ENCODE measurements around the gene KRTAP1-4.
"Not testable (repeated sequence)": the region's sequence is repeated elsewhere in the genome, so short reads cannot be mapped to it uniquely, and the experiment has no call there.

Gene KRTAP1-4

GRCh38 chr17:41063449-41063848 is 33.5 kb upstream of the KRTAP1-4 start:
- no peak overlapping the region for H3K27ac ChIP-seq (ENCODE audit: low read depth in 2 of 2, low read length in 2 of 2)
- no peak overlapping the region for H3K9ac ChIP-seq (ENCODE audit: low read depth in 1 of 2, low read length in 2 of 2)
- H3K27me3 ChIP-seq (ENCODE audit: control insufficient read depth in 2 of 2, insufficient read depth in 2 of 2, low read length in 2 of 2): peaks cover 4 to 5% of the 10 kb centered on the region in 2 donors

GRCh38 chr17:41061964-41062363 is 32.0 kb upstream of the KRTAP1-4 start:
- Histone ChIP-seq H3K27ac (ENCODE audit: low read depth in 2 of 2, low read length in 2 of 2) (no peak overlapping the region), H3K9me3 (ENCODE audit: control insufficient read depth in 2 of 2, low read length in 2 of 2) (peaks cover 0 to 3% of the 10 kb centered on the region in 2 donors), H3K4me1 (ENCODE audit: control insufficient read depth in 2 of 2, insufficient read depth in 2 of 2, low read length in 2 of 2) (no peaks in the 10 kb centered on the region), H3K4me3 (ENCODE audit: low read length in 2 of 2) (no peak overlapping the region), H3K36me3 (ENCODE audit: control insufficient read depth in 2 of 2, insufficient read depth in 2 of 2, low read length in 2 of 2) (no peaks in the 10 kb centered on the region), H3K27me3 (ENCODE audit: control insufficient read depth in 2 of 2, insufficient read depth in 2 of 2, low read length in 2 of 2) (peaks cover 4 to 7% of the 10 kb centered on the region in 2 donors), H3K9ac (ENCODE audit: low read depth in 1 of 2, low read length in 2 of 2) (no peak overlapping the region)

More at GRCh38 chr17:41063449-41063848, 33.5 kb upstream of the KRTAP1-4 start:
- H3K4me3 ChIP-seq (ENCODE audit: low read length in 2 of 2): no peak overlapping the region
- H3K9me3 ChIP-seq (ENCODE audit: control insufficient read depth in 2 of 2, low read length in 2 of 2): no peaks in the 10 kb centered on the region
- H3K36me3 ChIP-seq (ENCODE audit: control insufficient read depth in 2 of 2, insufficient read depth in 2 of 2, low read length in 2 of 2): no peaks in the 10 kb centered on the region
- no peaks in the 10 kb centered on the region for H3K4me1 ChIP-seq (ENCODE audit: control insufficient read depth in 2 of 2, insufficient read depth in 2 of 2, low read length in 2 of 2)

- peaks cover 4 to 7% of the 10 kb centered on the region in 2 donors for H3K27me3 ChIP-seq (ENCODE audit: control insufficient read depth in 2 of 2, insufficient read depth in 2 of 2, low read length in 2 of 2)
- H3K4me1 ChIP-seq (ENCODE audit: control insufficient read depth in 2 of 2, insufficient read depth in 2 of 2, low read length in 2 of 2): no peaks in the 10 kb centered on the region
- no peak within 1 kb of the TSS for H3K9ac ChIP-seq (ENCODE audit: low read depth in 1 of 2, low read length in 2 of 2)
- peaks cover 0 to 3% of the 10 kb centered on the region in 2 donors for H3K9me3 ChIP-seq (ENCODE audit: control insufficient read depth in 2 of 2, low read length in 2 of 2)
- no peak within 1 kb of the TSS for H3K4me3 ChIP-seq (ENCODE audit: low read length in 2 of 2)
- no peaks in the 10 kb centered on the region for H3K36me3 ChIP-seq (ENCODE audit: control insufficient read depth in 2 of 2, insufficient read depth in 2 of 2, low read length in 2 of 2)
- no peak within 1 kb of the TSS for H3K27ac ChIP-seq (ENCODE audit: low read depth in 2 of 2, low read length in 2 of 2)
Observed at GRCh38 chr17:41060052-41060604, 30.1 kb upstream of the KRTAP1-4 start, which contains the start of gene KRTAP2-3. Gene KRTAP2-3 (minus strand): TSS chr17:41060114. CDS start chr17:41060050, 64 bp downstream.

- H3K27ac ChIP-seq (ENCODE audit: low read depth in 2 of 2, low read length in 2 of 2); H3K4me3 ChIP-seq (ENCODE audit: low read length in 2 of 2): not testable (repeated sequence)
Observed at GRCh38 chr17:41059276-41060051, 29.5 kb upstream of the KRTAP1-4 start.

GRCh38 chr17:41058741-41059140 is 28.7 kb upstream of the KRTAP1-4 start:
- no peak overlapping the region for H3K4me3 ChIP-seq (ENCODE audit: low read length in 2 of 2)
- no peak overlapping the region for H3K27ac ChIP-seq (ENCODE audit: low read depth in 2 of 2, low read length in 2 of 2)
- peaks cover 0 to 3% of the 10 kb centered on the region in 2 donors for H3K9me3 ChIP-seq (ENCODE audit: control insufficient read depth in 2 of 2, low read length in 2 of 2)
- no peaks in the 10 kb centered on the region for H3K36me3 ChIP-seq (ENCODE audit: control insufficient read depth in 2 of 2, insufficient read depth in 2 of 2, low read length in 2 of 2)
- no peak overlapping the region for H3K9ac ChIP-seq (ENCODE audit: low read depth in 1 of 2, low read length in 2 of 2)
- H3K27me3 ChIP-seq (ENCODE audit: control insufficient read depth in 2 of 2, insufficient read depth in 2 of 2, low read length in 2 of 2): peaks cover 6 to 7% of the 10 kb centered on the region in 2 donors
- no peaks in the 10 kb centered on the region for H3K4me1 ChIP-seq (ENCODE audit: control insufficient read depth in 2 of 2, insufficient read depth in 2 of 2, low read length in 2 of 2)

More at GRCh38 chr17:41059276-41060051, 29.5 kb upstream of the KRTAP1-4 start:
- not testable (repeated sequence) for H3K9ac ChIP-seq (ENCODE audit: low read depth in 1 of 2, low read length in 2 of 2); H3K36me3 ChIP-seq (ENCODE audit: control insufficient read depth in 2 of 2, insufficient read depth in 2 of 2, low read length in 2 of 2); H3K27me3 ChIP-seq (ENCODE audit: control insufficient read depth in 2 of 2, insufficient read depth in 2 of 2, low read length in 2 of 2); H3K9me3 ChIP-seq (ENCODE audit: control insufficient read depth in 2 of 2, low read length in 2 of 2); H3K4me1 ChIP-seq (ENCODE audit: control insufficient read depth in 2 of 2, insufficient read depth in 2 of 2, low read length in 2 of 2)

- Histone ChIP-seq H3K4me1 (ENCODE audit: control insufficient read depth in 2 of 2, insufficient read depth in 2 of 2, low read length in 2 of 2) (no peaks in the 10 kb centered on the region), H3K9ac (ENCODE audit: low read depth in 1 of 2, low read length in 2 of 2) (no peak overlapping the region), H3K36me3 (ENCODE audit: control insufficient read depth in 2 of 2, insufficient read depth in 2 of 2, low read length in 2 of 2) (no peaks in the 10 kb centered on the region), H3K9me3 (ENCODE audit: control insufficient read depth in 2 of 2, low read length in 2 of 2) (peaks cover 0 to 3% of the 10 kb centered on the region in 2 donors), H3K27me3 (ENCODE audit: control insufficient read depth in 2 of 2, insufficient read depth in 2 of 2, low read length in 2 of 2) (peaks cover 6 to 7% of the 10 kb centered on the region in 2 donors), H3K4me3 (ENCODE audit: low read length in 2 of 2) (no peak overlapping the region), H3K27ac (ENCODE audit: low read depth in 2 of 2, low read length in 2 of 2) (no peak overlapping the region)
Observed at GRCh38 chr17:41057547-41057946, 27.6 kb upstream of the KRTAP1-4 start.

- not testable (repeated sequence) for H3K4me1 ChIP-seq (ENCODE audit: control insufficient read depth in 2 of 2, insufficient read depth in 2 of 2, low read length in 2 of 2); H3K27me3 ChIP-seq (ENCODE audit: control insufficient read depth in 2 of 2, insufficient read depth in 2 of 2, low read length in 2 of 2); H3K27ac ChIP-seq (ENCODE audit: low read depth in 2 of 2, low read length in 2 of 2); H3K36me3 ChIP-seq (ENCODE audit: control insufficient read depth in 2 of 2, insufficient read depth in 2 of 2, low read length in 2 of 2); H3K9ac ChIP-seq (ENCODE audit: low read depth in 1 of 2, low read length in 2 of 2); H3K9me3 ChIP-seq (ENCODE audit: control insufficient read depth in 2 of 2, low read length in 2 of 2); H3K4me3 ChIP-seq (ENCODE audit: low read length in 2 of 2)
Observed at GRCh38 chr17:41055130-41055529, 25.1 kb upstream of the KRTAP1-4 start, which contains the start of gene KRTAP2-2. Gene KRTAP2-2 (minus strand): TSS chr17:41055230. CDS start chr17:41055211, 19 bp downstream.

GRCh38 chr17:41054556-41054955 is 24.6 kb upstream of the KRTAP1-4 start:
- H3K9ac ChIP-seq (ENCODE audit: low read depth in 1 of 2, low read length in 2 of 2); H3K36me3 ChIP-seq (ENCODE audit: control insufficient read depth in 2 of 2, insufficient read depth in 2 of 2, low read length in 2 of 2); H3K27ac ChIP-seq (ENCODE audit: low read depth in 2 of 2, low read length in 2 of 2): not testable (repeated sequence)

GRCh38 chr17:41054025-41054424 is 24.0 kb upstream of the KRTAP1-4 start:
- H3K4me1 ChIP-seq (ENCODE audit: control insufficient read depth in 2 of 2, insufficient read depth in 2 of 2, low read length in 2 of 2): no peaks in the 10 kb centered on the region

More at GRCh38 chr17:41054556-41054955, 24.6 kb upstream of the KRTAP1-4 start:
- H3K9me3 ChIP-seq (ENCODE audit: control insufficient read depth in 2 of 2, low read length in 2 of 2); H3K4me1 ChIP-seq (ENCODE audit: control insufficient read depth in 2 of 2, insufficient read depth in 2 of 2, low read length in 2 of 2); H3K27me3 ChIP-seq (ENCODE audit: control insufficient read depth in 2 of 2, insufficient read depth in 2 of 2, low read length in 2 of 2); H3K4me3 ChIP-seq (ENCODE audit: low read length in 2 of 2): not testable (repeated sequence)

GRCh38 chr17:41052566-41052965 is 22.6 kb upstream of the KRTAP1-4 start:
- Histone ChIP-seq H3K4me3 (ENCODE audit: low read length in 2 of 2) (no peak overlapping the region), H3K4me1 (ENCODE audit: control insufficient read depth in 2 of 2, insufficient read depth in 2 of 2, low read length in 2 of 2) (no peaks in the 10 kb centered on the region)

More at GRCh38 chr17:41054025-41054424, 24.0 kb upstream of the KRTAP1-4 start:
- Histone ChIP-seq H3K27ac (ENCODE audit: low read depth in 2 of 2, low read length in 2 of 2) (no peak overlapping the region), H3K27me3 (ENCODE audit: control insufficient read depth in 2 of 2, insufficient read depth in 2 of 2, low read length in 2 of 2) (peaks cover 3 to 5% of the 10 kb centered on the region in 2 donors), H3K4me3 (ENCODE audit: low read length in 2 of 2) (no peak overlapping the region), H3K9ac (ENCODE audit: low read depth in 1 of 2, low read length in 2 of 2) (no peak overlapping the region), H3K36me3 (ENCODE audit: control insufficient read depth in 2 of 2, insufficient read depth in 2 of 2, low read length in 2 of 2) (no peaks in the 10 kb centered on the region), H3K9me3 (ENCODE audit: control insufficient read depth in 2 of 2, low read length in 2 of 2) (peaks cover 0 to 3% of the 10 kb centered on the region in 2 donors)

More at GRCh38 chr17:41052566-41052965, 22.6 kb upstream of the KRTAP1-4 start:
- Histone ChIP-seq H3K9me3 (ENCODE audit: control insufficient read depth in 2 of 2, low read length in 2 of 2) (peaks cover 0 to 2% of the 10 kb centered on the region in 2 donors), H3K9ac (ENCODE audit: low read depth in 1 of 2, low read length in 2 of 2) (no peak overlapping the region), H3K36me3 (ENCODE audit: control insufficient read depth in 2 of 2, insufficient read depth in 2 of 2, low read length in 2 of 2) (no peaks in the 10 kb centered on the region), H3K27me3 (ENCODE audit: control insufficient read depth in 2 of 2, insufficient read depth in 2 of 2, low read length in 2 of 2) (peaks cover 2 to 5% of the 10 kb centered on the region in 2 donors), H3K27ac (ENCODE audit: low read depth in 2 of 2, low read length in 2 of 2) (no peak overlapping the region)

Measured in mucosa of rectum (tissue), 2 donors.